ENCODE measurements around the gene CWF19L2. TPM values are rescaled to one million over a fixed set of nuclear protein-coding genes. Genes with fewer than 3 reads are reported as not detected.
"Not testable (repeated sequence)": the region's sequence is repeated elsewhere in the genome, so short reads cannot be mapped to it uniquely, and the experiment has no call there.

The CWF19L2 gene
- 10 to 100 TPM; 17.2 to 17.3 TPM for total RNA-seq

DNA sequence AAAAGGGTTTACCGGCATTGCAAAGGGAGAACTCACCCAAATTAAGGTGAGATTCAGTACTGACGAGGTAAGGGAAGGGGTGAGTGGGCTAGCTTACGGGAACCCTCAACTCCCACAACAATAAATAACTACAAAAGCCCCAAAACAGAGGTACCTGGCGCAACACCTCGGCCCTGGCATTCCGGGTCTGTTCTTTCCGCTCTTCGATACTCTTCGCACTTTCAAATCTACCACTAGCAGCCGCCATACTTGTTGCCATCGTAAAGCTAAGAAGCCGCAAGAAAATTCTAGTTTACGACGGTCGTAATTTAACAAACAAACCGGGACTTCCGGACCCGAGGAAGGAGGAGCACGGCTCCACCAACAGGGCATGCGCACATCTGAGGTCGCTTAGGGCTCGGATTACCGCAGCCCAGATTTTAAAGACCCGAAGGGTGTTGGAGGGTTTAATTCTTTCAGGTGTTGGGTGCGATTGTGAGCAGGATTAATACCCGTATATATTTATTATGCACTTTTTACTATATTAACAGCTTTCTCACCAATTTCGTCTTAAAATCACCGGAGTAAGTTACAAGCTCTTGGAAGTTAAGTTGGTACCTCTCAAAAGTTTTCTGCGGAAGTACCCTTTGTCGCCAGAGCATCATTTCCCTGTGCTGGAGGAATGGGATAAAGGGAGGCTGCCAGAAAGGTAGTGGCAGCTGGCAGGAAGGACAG, at the start of gene CWF19L2:
CWF19L2 (minus strand) TSS at position 268 of the 714 bp plus-strand sequence; CDS start at position 259, 9 bp downstream.
- ChIA-PET POLR2A (interaction anchor here (0.7 kb wide), 1 partner anchor 1383 kb away, joined by 3 read pairs; no protein-coding TSS in a partner anchor), CTCF (interaction anchor here (1.1 kb wide), 1 partner anchor 20 kb away, joined by 3 read pairs; no protein-coding TSS in a partner anchor)
- peak within 1 kb of the TSS; percentile 81 for H3K4me3 Mint-ChIP-seq
- no peaks in the 10 kb centered on the region for H3K9me3 Mint-ChIP-seq
- peak within 1 kb of the TSS; percentile 90 for H3K27ac Mint-ChIP-seq
- H3K36me3 Mint-ChIP-seq (ENCODE audit: low read depth), result peaks cover 7% of the 10 kb centered on the region
- peaks cover 10% of the 10 kb centered on the region for H3K27me3 Mint-ChIP-seq
- peak; percentile 95 for DNase-seq
- peaks cover 26% of the 10 kb centered on the region for H3K4me1 Mint-ChIP-seq

DNA sequence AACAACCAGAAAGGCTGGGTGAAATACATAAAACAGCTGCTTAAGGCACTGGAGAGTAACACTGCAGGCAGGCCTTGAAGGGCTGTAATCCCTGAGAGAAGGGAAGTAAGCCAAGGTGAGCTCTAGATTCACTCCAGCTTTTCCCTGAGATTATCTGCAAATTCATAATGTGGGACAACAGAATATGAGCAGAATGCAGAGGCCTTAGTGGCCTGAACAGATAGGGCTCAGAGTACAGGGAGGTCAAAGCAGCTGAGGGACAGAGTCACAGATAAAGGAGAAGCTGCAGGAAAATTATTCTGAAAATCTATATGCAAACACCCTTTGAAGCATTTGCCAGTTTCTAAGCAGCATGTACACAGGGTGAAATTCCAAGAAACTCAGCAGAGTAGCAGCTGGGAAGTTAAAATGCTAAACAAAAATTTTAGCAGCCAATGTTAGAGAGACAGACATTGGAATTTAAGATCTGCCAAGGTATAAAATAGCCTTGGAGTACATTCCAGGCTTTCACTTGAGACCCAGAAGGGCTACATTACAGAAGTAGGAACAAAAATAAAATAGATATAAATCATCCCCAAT, 48.1 kb upstream of the CWF19L2 start:
- Mint-ChIP-seq H3K4me1 (no peaks in the 10 kb centered on the region), H3K27ac (no peak overlapping the region), H3K36me3 (ENCODE audit: low read depth) (peaks cover 33% of the 10 kb centered on the region), H3K27me3 (no peaks in the 10 kb centered on the region), H3K9me3 (peaks cover 12% of the 10 kb centered on the region), H3K4me3 (no peak overlapping the region)
- DNase-seq, result no peak
- CTCF ChIA-PET, result interaction anchor here (1.5 kb wide), 1 partner anchor 33 kb away, joined by 3 read pairs; no protein-coding TSS in a partner anchor
- POLR2A ChIA-PET, result no interaction called here

DNA sequence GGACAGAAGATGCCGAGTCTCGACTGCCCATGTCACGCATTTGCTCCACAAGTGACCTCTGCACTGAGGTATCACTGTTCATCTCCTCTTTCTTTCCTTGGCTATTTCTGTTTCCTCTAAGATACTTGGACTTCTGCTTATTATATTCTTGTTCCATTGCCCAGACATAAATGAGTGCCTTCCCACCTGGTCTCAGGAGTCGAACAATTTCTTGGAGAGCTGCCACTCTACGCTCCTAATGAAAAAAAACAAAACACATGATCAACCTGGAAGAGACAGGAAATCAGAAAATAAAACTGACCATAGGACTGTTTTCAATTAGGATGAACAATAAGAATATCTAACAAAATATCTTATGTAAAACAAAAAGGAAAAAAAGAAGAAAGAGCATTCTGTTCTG, 47.4 kb upstream of the CWF19L2 start:
- peaks cover 31% of the 10 kb centered on the region for H3K36me3 Mint-ChIP-seq (ENCODE audit: low read depth)
- ChIA-PET POLR2A (no interaction called here), CTCF (interaction anchor here (0.7 to 1.5 kb wide), 2 partner anchors 34 to 50 kb away, joined by 3 read pairs; no protein-coding TSS in a partner anchor)
- no peaks in the 10 kb centered on the region for H3K4me1 Mint-ChIP-seq
- no peak overlapping the region for H3K4me3 Mint-ChIP-seq
- no peak overlapping the region for H3K27ac Mint-ChIP-seq
- H3K9me3 Mint-ChIP-seq, result peaks cover 12% of the 10 kb centered on the region
- H3K27me3 Mint-ChIP-seq, result no peaks in the 10 kb centered on the region
- DNase-seq, result no peak

DNA sequence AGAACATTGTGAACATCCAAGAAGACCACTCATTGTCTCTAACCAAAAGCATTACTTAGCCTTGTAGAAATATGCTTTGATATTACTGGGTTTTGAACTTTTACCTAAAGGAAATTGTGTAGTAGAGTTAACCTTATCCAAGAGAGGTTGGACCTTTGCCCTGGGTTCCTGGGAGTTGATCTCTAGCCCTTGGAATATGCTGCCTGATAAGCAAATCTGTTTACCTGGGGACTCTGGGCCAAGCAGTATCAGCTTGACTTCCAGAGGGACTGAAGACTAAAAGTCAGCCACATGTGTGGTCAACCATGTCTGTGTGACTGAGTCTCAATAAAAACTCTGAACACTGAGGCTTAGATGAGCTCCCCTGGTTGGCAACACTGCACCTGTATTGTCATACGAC, 44.1 kb upstream of the CWF19L2 start:
- Mint-ChIP-seq H3K4me1 (no peaks in the 10 kb centered on the region), H3K27me3 (no peaks in the 10 kb centered on the region), H3K4me3 (no peak overlapping the region), H3K36me3 (ENCODE audit: low read depth) (peaks cover 31% of the 10 kb centered on the region), H3K9me3 (peaks cover 17% of the 10 kb centered on the region), H3K27ac (no peak overlapping the region)
- POLR2A ChIA-PET, result no interaction called here
- no peak for DNase-seq
- CTCF ChIA-PET, result no interaction called here

DNA sequence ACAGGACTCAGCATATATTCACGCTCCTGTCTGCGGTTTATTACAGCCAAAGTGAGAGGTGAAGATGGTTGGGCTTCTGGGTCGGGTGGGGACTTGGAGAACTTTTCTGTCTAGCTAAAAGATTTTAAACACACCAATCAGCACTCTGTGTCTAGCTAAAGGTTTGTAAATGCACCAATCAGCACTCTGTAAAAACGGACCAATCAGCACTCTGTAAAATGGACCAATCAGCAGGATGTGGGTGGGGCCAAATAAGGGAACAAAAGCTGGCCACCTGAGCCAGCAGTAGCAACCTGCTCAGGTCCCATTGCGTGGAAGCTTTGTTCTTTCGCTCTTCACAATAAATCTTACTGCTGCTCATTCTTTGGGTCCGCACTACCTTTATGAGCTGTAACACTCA, 39.7 kb upstream of the CWF19L2 start:
- H3K27me3 Mint-ChIP-seq; DNase-seq; POLR2A ChIA-PET; CTCF ChIA-PET; H3K27ac Mint-ChIP-seq; H3K36me3 Mint-ChIP-seq (ENCODE audit: low read depth); H3K4me3 Mint-ChIP-seq; H3K4me1 Mint-ChIP-seq: not testable (repeated sequence)
- peaks cover 12% of the 10 kb centered on the region for H3K9me3 Mint-ChIP-seq

DNA sequence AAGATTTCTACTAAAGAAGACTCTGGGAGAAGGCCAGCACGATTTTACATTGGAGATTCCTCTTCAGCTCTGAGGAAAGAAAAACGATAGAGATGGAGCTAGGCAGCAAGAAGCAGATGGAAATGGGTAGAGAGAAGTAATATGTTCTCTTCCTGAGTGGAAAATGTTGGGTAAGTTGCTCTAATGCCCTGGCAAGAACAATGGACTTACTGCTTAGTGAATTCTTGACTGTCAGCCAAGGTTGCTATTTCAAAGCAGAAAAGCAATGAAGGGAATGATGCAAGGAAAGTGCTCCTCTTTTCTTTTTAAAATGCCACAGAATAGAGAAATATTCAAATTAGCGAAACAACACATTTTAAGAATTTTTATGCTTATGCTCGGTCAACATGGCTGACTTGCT, 38.4 kb upstream of the CWF19L2 start:
- H3K9me3 Mint-ChIP-seq, result peaks cover 4% of the 10 kb centered on the region
- ChIA-PET POLR2A (no interaction called here), CTCF (no interaction called here)
- H3K27ac Mint-ChIP-seq, result no peak overlapping the region
- H3K4me1 Mint-ChIP-seq, result no peaks in the 10 kb centered on the region
- DNase-seq, result no peak
- H3K27me3 Mint-ChIP-seq, result no peaks in the 10 kb centered on the region
- H3K4me3 Mint-ChIP-seq, result no peak overlapping the region
- no peaks in the 10 kb centered on the region for H3K36me3 Mint-ChIP-seq (ENCODE audit: low read depth)

DNA sequence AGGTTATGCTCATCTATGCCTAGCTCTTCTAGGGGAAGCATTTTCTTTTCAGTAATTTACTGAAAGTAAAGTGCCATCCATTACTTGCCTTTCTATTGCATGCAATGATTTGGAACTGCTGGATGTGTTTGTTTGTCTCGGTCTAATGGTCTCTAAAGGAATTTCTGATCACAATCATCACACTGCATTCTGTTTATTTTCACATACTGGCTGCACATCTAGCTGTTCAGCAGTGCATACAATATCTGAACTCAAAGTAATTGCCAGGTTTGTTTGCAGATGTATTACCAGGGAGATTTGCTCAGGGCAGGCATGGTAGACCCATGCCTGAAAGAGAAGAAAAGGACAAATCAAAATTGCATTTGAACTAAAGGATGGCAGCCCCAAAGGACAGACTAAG, 36.4 kb upstream of the CWF19L2 start:
- Mint-ChIP-seq H3K36me3 (ENCODE audit: low read depth) (no peaks in the 10 kb centered on the region), H3K9me3 (peaks cover 4% of the 10 kb centered on the region), H3K4me1 (no peaks in the 10 kb centered on the region), H3K27me3 (peaks cover 7% of the 10 kb centered on the region), H3K27ac (no peak overlapping the region), H3K4me3 (no peak overlapping the region)
- CTCF ChIA-PET, result no interaction called here
- DNase-seq, result no peak
- POLR2A ChIA-PET, result no interaction called here

DNA sequence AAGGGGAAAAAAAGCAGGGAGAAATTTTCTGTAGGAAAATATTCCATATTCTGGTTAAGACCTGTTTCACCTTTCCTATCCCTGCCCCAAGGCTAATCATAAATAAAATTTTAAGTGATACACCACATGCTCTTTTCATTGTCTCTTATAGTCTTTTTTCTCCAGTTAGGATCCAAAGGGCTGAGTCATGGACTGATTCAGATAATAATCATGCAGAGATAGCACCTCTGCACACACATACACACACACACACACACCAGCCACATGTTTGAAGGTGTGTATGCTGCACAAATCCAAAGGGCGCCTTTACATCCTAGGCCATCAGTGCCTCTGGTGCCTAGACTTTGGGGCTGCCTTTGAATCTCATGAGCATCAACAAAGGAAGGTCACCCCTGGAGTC, 35.5 kb upstream of the CWF19L2 start:
- no peaks in the 10 kb centered on the region for H3K4me1 Mint-ChIP-seq
- H3K4me3 Mint-ChIP-seq, result no peak overlapping the region
- no peaks in the 10 kb centered on the region for H3K36me3 Mint-ChIP-seq (ENCODE audit: low read depth)
- no peak for DNase-seq
- peaks cover 4% of the 10 kb centered on the region for H3K9me3 Mint-ChIP-seq
- peaks cover 12% of the 10 kb centered on the region for H3K27me3 Mint-ChIP-seq
- no peak overlapping the region for H3K27ac Mint-ChIP-seq
- POLR2A ChIA-PET, result no interaction called here
- CTCF ChIA-PET, result no interaction called here

DNA sequence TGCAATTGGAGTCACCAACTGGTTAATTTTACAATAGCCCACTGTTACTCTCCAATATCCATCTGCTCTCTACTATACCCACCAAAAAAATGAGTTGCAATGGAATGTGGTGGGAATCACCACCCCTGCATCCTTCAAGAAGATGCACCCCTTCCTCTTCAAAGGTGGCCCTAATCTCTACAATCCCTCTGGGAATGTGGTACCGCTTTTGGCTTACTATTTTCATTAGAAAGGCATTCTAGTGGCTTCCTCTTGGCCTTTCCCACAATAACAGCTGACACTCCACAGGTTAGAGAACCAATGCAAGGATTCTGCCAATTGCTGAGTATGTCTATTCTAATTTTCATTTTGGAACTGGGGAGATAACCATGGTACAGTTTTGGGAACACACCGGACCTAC, 33.2 kb upstream of the CWF19L2 start:
- Mint-ChIP-seq H3K4me1 (no peaks in the 10 kb centered on the region), H3K4me3 (no peak overlapping the region), H3K27ac (no peak overlapping the region), H3K36me3 (ENCODE audit: low read depth) (no peaks in the 10 kb centered on the region), H3K9me3 (no peaks in the 10 kb centered on the region), H3K27me3 (peaks cover 16% of the 10 kb centered on the region)
- ChIA-PET CTCF (no interaction called here), POLR2A (interaction anchor here (0.7 kb wide), 1 partner anchor 784 kb away, joined by 5 read pairs; no protein-coding TSS in a partner anchor)
- no peak for DNase-seq

DNA sequence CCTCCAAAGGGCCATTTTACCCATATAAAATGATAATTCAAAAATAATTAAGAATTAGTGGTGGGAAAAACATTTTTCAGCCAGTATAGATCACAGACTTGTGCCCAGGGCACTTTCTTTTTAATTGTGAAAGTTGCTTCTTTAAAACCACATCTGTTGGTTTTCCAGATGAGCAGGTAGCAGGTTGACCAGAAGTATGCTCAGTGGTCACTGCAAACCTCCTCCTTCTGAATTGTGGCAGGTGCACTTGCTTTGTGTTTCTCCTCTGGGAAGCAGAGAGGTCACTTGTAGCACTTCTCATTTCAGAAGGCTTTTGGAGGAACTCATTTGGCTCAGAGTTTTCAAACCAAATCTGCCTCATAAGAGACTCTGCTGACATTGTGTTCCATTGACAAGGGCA, 24.6 kb upstream of the CWF19L2 start:
- ChIA-PET CTCF (no interaction called here), POLR2A (no interaction called here)
- no peaks in the 10 kb centered on the region for H3K9me3 Mint-ChIP-seq
- no peak overlapping the region for H3K4me3 Mint-ChIP-seq
- H3K27ac Mint-ChIP-seq, result no peak overlapping the region
- DNase-seq, result no peak
- H3K27me3 Mint-ChIP-seq, result peaks cover 5% of the 10 kb centered on the region
- H3K36me3 Mint-ChIP-seq (ENCODE audit: low read depth), result no peaks in the 10 kb centered on the region
- H3K4me1 Mint-ChIP-seq, result no peaks in the 10 kb centered on the region

DNA sequence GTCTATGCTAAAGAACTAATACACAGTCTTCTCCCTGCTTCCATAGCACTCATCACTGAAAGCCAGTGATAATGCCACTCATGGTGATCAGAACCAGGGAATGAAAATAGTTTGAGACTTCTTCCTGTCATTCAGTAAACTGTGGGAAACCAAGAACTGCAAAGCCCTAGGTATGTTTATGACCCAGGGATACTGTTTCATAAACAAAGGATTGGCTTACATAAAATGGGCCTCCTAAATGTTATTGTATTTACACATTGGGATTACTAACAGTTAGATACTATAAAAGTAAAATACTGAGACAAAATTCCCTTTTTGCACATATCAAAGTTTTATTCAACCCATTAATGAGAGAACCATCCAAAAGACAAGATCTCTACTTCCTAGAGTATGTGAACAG, 21.3 kb upstream of the CWF19L2 start:
- Mint-ChIP-seq H3K9me3 (no peaks in the 10 kb centered on the region), H3K4me1 (no peaks in the 10 kb centered on the region), H3K27ac (no peak overlapping the region), H3K4me3 (no peak overlapping the region), H3K27me3 (peaks cover 20% of the 10 kb centered on the region), H3K36me3 (ENCODE audit: low read depth) (no peaks in the 10 kb centered on the region)
- no peak for DNase-seq
- ChIA-PET CTCF (no interaction called here), POLR2A (no interaction called here)

DNA sequence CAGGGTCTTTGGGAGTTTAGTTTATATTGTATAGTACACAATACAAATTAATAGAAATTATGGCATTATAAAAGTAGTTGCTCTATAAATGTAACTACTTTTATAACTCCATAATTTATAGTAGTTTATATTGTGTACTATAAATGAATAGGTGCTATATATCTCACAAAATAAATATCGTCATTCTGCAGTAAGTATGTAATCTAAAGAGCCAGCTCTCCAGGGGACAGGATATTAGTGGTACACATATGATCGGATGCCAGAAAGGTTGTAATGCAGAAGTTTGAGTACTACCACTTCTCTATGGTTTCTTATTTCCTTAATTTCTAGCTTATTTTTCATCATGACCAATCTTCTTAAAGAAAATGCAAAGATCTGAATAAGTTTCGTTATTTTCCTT, 20.2 kb upstream of the CWF19L2 start:
- Mint-ChIP-seq H3K4me3 (no peak overlapping the region), H3K4me1 (no peaks in the 10 kb centered on the region), H3K27me3 (peaks cover 20% of the 10 kb centered on the region), H3K36me3 (ENCODE audit: low read depth) (no peaks in the 10 kb centered on the region), H3K27ac (no peak overlapping the region), H3K9me3 (no peaks in the 10 kb centered on the region)
- CTCF ChIA-PET, result no interaction called here
- DNase-seq, result no peak
- POLR2A ChIA-PET, result no interaction called here

DNA sequence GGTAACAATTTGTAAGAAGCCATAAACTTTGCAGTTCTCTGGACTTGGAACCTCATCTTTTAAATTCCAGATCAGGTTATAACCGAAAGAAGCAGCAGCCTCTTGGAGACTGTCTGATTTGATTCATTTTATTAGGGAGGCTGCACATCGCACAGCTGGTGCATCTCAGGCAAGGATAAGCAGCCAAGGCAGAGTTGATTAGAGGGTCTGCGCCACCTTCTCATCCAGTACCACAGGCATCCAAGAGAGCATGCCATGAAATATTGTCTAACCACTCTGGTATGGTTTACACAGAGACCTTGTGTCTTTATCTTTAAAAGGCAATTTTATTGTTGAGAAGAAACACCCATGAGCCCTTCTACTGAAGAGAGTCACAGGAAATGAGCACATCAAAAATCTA, 16.2 kb upstream of the CWF19L2 start:
- H3K27me3 Mint-ChIP-seq, result peaks cover 33% of the 10 kb centered on the region
- H3K36me3 Mint-ChIP-seq (ENCODE audit: low read depth), result no peaks in the 10 kb centered on the region
- ChIA-PET POLR2A (no interaction called here), CTCF (no interaction called here)
- no peaks in the 10 kb centered on the region for H3K9me3 Mint-ChIP-seq
- H3K27ac Mint-ChIP-seq, result no peak overlapping the region
- no peak overlapping the region for H3K4me3 Mint-ChIP-seq
- H3K4me1 Mint-ChIP-seq, result no peaks in the 10 kb centered on the region
- DNase-seq, result no peak

DNA sequence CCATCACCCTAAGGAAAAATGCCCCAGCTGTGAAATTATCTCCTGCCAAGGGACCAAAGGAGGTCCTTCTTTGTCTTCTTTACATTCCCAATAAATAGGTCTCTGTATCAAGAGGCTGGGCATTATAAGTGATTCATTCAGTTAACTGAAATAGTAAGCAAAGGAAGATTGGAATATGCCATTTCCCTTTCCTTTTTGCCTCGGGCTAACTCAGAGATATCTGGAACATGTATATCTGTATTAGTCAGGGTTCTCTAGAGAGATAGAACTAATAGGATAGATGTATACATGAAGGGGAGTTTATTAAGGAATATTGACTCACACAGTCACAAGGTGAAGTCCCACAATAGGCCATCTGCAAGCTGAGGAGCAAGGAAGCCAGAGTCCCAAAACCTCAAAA, 15.3 kb upstream of the CWF19L2 start:
- Mint-ChIP-seq H3K27ac (no peak overlapping the region), H3K27me3 (peaks cover 33% of the 10 kb centered on the region), H3K4me1 (no peaks in the 10 kb centered on the region), H3K36me3 (ENCODE audit: low read depth) (no peaks in the 10 kb centered on the region), H3K9me3 (no peaks in the 10 kb centered on the region), H3K4me3 (no peak overlapping the region)
- ChIA-PET POLR2A (no interaction called here), CTCF (no interaction called here)
- DNase-seq, result no peak
